ENCODE results near the gene POLG2. TPM values are rescaled to one million over a fixed set of nuclear protein-coding genes. Genes with fewer than 3 reads are reported as not detected.

Gene POLG2
- total and polyA plus RNA-seq, 9 of the 15 experiments (the other 6 are each of a cell fraction or from before 2014, with no cell fraction given), result 13.4 to 44.8 (median 37.0) TPM

GRCh38 chr17:64537488-64537887 is 40.6 kb upstream of the POLG2 start (continued):
- TF ChIP-seq MAFF (IDR thresholded peaks at IDR 0.05; ENCODE audit: low read length), result 0 out of 2 replicates have a peak, but pooled peaks have one; percentile 14
- no peak for TF ChIP-seq HLTF (IDR thresholded peaks at IDR 0.05)
- no peak for TF ChIP-seq ESRRA (IDR thresholded peaks at IDR 0.05; ENCODE audit: borderline replicate concordance, low read depth)
- peak; percentile 96 for TF ChIP-seq ARID1B (IDR thresholded peaks at IDR 0.05)
- TF ChIP-seq ZNF592 (IDR thresholded peaks at IDR 0.05), result 0 out of 2 replicates have a peak, but pooled peaks have one; percentile 22
- TF ChIP-seq TRIM24 (IDR thresholded peaks at IDR 0.05), result peak; percentile 58 to 85; a peak in 3 of 4 replicates
- no peak for TF ChIP-seq ZNF583 (CRISPR knock-in tag; IDR thresholded peaks at IDR 0.05)
- peak; percentile 94 for TF ChIP-seq DPF2 (IDR thresholded peaks at IDR 0.05)
- no peak for TF ChIP-seq ZNF146 (CRISPR knock-in tag; IDR thresholded peaks at IDR 0.05; ENCODE audit: unreplicated experiment)
- no peak for TF ChIP-seq ZNF212 (CRISPR knock-in tag; IDR thresholded peaks at IDR 0.05)
- TF ChIP-seq CBFA2T2 (conservative IDR thresholded peaks at IDR 0.05), result peak; percentile 86
- TF ChIP-seq KLF10 (CRISPR knock-in tag; IDR thresholded peaks at IDR 0.05), result no peak
- peak in 1 of 3 experiments; percentile 67 for TF ChIP-seq YY1 (IDR thresholded peaks at IDR 0.05; ENCODE audit: borderline replicate concordance in 1 of 3, control insufficient read depth in 1 of 3, extremely low read depth in 1 of 3, insufficient read depth in 3 of 3, insufficient read length in 1 of 3, insufficient replicate concordance in 2 of 3, low read depth in 1 of 3, low read length in 2 of 3)
- 0 out of 2 replicates have a peak, but pooled peaks have one; percentile 4 for TF ChIP-seq ZNF174 (CRISPR knock-in tag; IDR thresholded peaks at IDR 0.05)
- TF ChIP-seq TFAP4 (CRISPR knock-in tag; IDR thresholded peaks at IDR 0.05; ENCODE audit: borderline replicate concordance), result peak; percentile 49; the same call in 1 of the 2 replicates
- TF ChIP-seq JUND (IDR thresholded peaks at IDR 0.05; ENCODE audit: borderline replicate concordance, low read depth, low read length), result peak; percentile 85
- TF ChIP-seq JUND (tag; IDR thresholded peaks at IDR 0.05; ENCODE audit: borderline replicate concordance, low read depth, low read length), result peak; percentile 84; the same call in 2 of the 3 replicates
- TF ChIP-seq, protein P1, sequence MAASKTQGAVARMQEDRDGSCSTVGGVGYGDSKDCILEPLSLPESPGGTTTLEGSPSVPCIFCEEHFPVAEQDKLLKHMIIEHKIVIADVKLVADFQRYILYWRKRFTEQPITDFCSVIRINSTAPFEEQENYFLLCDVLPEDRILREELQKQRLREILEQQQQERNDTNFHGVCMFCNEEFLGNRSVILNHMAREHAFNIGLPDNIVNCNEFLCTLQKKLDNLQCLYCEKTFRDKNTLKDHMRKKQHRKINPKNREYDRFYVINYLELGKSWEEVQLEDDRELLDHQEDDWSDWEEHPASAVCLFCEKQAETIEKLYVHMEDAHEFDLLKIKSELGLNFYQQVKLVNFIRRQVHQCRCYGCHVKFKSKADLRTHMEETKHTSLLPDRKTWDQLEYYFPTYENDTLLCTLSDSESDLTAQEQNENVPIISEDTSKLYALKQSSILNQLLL (CRISPR knock-in tag; IDR thresholded peaks at IDR 0.05; ENCODE audit: borderline replicate concordance), result no peak
- peak; percentile 23; the same call in 1 of the 2 replicates for TF ChIP-seq ELF4 (CRISPR knock-in tag; IDR thresholded peaks at IDR 0.05)
- TF ChIP-seq ZNF707 (CRISPR knock-in tag; conservative IDR thresholded peaks at IDR 0.05), result no peak
- peak; percentile 57; the same call in 1 of the 2 replicates for TF ChIP-seq SMARCC2 (IDR thresholded peaks at IDR 0.05; ENCODE audit: low read depth)
- TF ChIP-seq SAP30 (IDR thresholded peaks at IDR 0.05; ENCODE audit: borderline replicate concordance, insufficient read depth, low read depth, low read length, poor library complexity, severe bottlenecking), result no peak
- peak; percentile 92 for TF ChIP-seq SMARCA4 (IDR thresholded peaks at IDR 0.05)
- TF ChIP-seq ZFPM2 (CRISPR knock-in tag; IDR thresholded peaks at IDR 0.05), result no peak
- TF ChIP-seq OTX1 (CRISPR knock-in tag; IDR thresholded peaks at IDR 0.05), result no peak
